ENCODE results near the gene HS6ST3.

HS6ST3 gene

GRCh38 chr13:96804174-96804573 lies 714.3 kb downstream of the HS6ST3 start:
- no peak for DNase-seq

- DNase-seq: no peak
Measured at GRCh38 chr13:96806746-96807145, 716.8 kb downstream of the HS6ST3 start.

- DNase-seq: no peak
Measured at GRCh38 chr13:96809366-96810096, 719.6 kb downstream of the HS6ST3 start.

- no peak for DNase-seq
Measured at GRCh38 chr13:96810104-96810503, 720.2 kb downstream of the HS6ST3 start.

- DNase-seq: no peak
Measured at GRCh38 chr13:96811049-96811448, 721.1 kb downstream of the HS6ST3 start.

GRCh38 chr13:96816261-96816660 lies 726.4 kb downstream of the HS6ST3 start:
- DNase-seq: no peak

- no peak for DNase-seq
Measured at GRCh38 chr13:96816874-96817273, 727.0 kb downstream of the HS6ST3 start.

GRCh38 chr13:96817336-96817941 lies 727.5 kb downstream of the HS6ST3 start:
- DNase-seq: peak; percentile 35

GRCh38 chr13:96819375-96819774 lies 729.5 kb downstream of the HS6ST3 start:
- no peak for DNase-seq

- no peak for DNase-seq
Measured at GRCh38 chr13:96821381-96821780, 731.5 kb downstream of the HS6ST3 start.

- no peak for DNase-seq
Measured at GRCh38 chr13:96821971-96822370, 732.1 kb downstream of the HS6ST3 start.

GRCh38 chr13:96822895-96823294 lies 733.0 kb downstream of the HS6ST3 start:
- DNase-seq: peak; percentile 38

GRCh38 chr13:96824140-96824539 lies 734.2 kb downstream of the HS6ST3 start:
- no peak for DNase-seq

- DNase-seq: no peak
Measured at GRCh38 chr13:96825653-96826052, 735.7 kb downstream of the HS6ST3 start.

- no peak for DNase-seq
Measured at GRCh38 chr13:96834626-96835025, 744.7 kb downstream of the HS6ST3 start.

- DNase-seq: peak; percentile 31
Measured at GRCh38 chr13:96835546-96835945, 745.6 kb downstream of the HS6ST3 start.

GRCh38 chr13:96836733-96837132 lies 746.8 kb downstream of the HS6ST3 start:
- DNase-seq: no peak

- no peak for DNase-seq
Measured at GRCh38 chr13:96837809-96838208, 747.9 kb downstream of the HS6ST3 start.

- DNase-seq: no peak
Measured at GRCh38 chr13:96844195-96844594, 754.3 kb downstream of the HS6ST3 start.

- no peak for DNase-seq
Measured at GRCh38 chr13:96844616-96845015, 754.7 kb downstream of the HS6ST3 start.

- no peak for DNase-seq
Measured at GRCh38 chr13:96848286-96848685, 758.4 kb downstream of the HS6ST3 start.

GRCh38 chr13:96849091-96849490 lies 759.2 kb downstream of the HS6ST3 start:
- DNase-seq: no peak

GRCh38 chr13:96850538-96851145 lies 760.7 kb downstream of the HS6ST3 start:
- DNase-seq: no peak

GRCh38 chr13:96851856-96852445 lies 762.0 kb downstream of the HS6ST3 start:
- DNase-seq: no peak

Data from NCI-H345 (cell line).